ENCODE data around the gene MARS2. TPM values are rescaled to one million over a fixed set of nuclear protein-coding genes. Genes with fewer than 3 reads are reported as not detected.
"Not testable (repeated sequence)": the region's sequence is repeated elsewhere in the genome, so short reads cannot be mapped to it uniquely, and the experiment has no call there.

Gene MARS2
- total RNA-seq, 4 donors from 2014 or later, result 4.4 to 14.4 (median 7.9) TPM

DNA sequence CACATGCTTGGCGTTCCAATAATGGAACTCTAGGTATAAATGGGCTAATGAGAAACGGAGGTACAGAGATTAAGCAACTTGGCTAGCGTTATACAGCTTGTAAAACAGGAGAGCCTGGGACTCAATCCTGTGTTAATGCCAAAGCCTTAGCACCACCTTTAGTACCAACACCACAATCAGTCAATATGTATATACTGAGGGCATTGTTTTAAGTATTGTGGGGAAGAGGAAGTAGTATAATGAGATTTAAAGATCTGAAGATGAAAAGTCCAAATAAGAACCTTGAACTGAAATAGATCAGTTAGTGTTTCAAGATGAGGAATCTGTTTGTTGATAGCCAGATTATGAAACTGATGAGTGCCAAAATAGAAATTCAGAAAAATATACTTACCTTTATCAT lies 8.1 kb downstream of the MARS2 start:
- no peak for DNase-seq
- H3K36me3 ChIP-seq, result no peaks in the 10 kb centered on the region
- intact Hi-C loops (cut with DNase I; ENCODE audit: low total_unique reads) (no loop called here), in situ Hi-C loops (cut with MboI; ENCODE audit: low pct_ligation_motif_present in 1 of 4, low pct_unique_long_range_greater_than_20kb in 1 of 4, low sequenced_read_pairs in 3 of 4) (no loop called here)
- peaks cover 0 to 8% (median 6%) of the 10 kb centered on the region in 4 donors for H3K4me1 ChIP-seq
- TF ChIP-seq POLR2A (IDR thresholded peaks at IDR 0.05) (no peak), EP300 (IDR thresholded peaks at IDR 0.05; ENCODE audit: low read depth) (no peak), CTCF (IDR thresholded peaks at IDR 0.05) (no peak), POLR2AphosphoS5 (IDR thresholded peaks at IDR 0.05) (no peak)
- H3K27me3 ChIP-seq, result no peaks in the 10 kb centered on the region
- no peaks in the 10 kb centered on the region for H3K9me3 ChIP-seq
- H3K4me3 ChIP-seq, result no peak overlapping the region
- WGBS, 2 donors (ENCODE audit: low coverage in 1 of 2), result 45 to 62% methylated on average over 3 of the region's 3 CpGs
- H3K27ac ChIP-seq, result no peak overlapping the region

DNA sequence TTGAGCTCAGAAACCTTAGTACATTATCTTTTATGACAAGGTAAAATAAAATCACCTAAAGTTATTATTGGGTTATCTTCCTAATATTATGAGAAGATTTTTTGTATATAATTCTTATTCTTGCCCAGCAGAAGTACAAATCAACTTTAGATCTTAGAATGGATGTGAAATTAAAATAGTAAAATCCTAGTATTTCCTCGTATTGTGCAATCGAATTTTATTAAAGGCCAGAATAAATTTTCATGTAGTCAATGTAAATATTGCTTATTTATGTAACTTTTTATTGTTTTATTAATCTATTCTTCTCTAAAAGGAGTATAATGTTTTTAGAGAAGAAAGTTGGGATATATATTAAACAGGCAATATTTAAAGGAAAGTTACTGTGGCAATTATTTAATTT lies 12.7 kb downstream of the MARS2 start:
- H3K27me3 ChIP-seq, result no peaks in the 10 kb centered on the region
- H3K4me1 ChIP-seq, result no peaks in the 10 kb centered on the region
- no peaks in the 10 kb centered on the region for H3K9me3 ChIP-seq
- intact Hi-C loops (cut with DNase I; ENCODE audit: low total_unique reads), result no loop called here
- no peak overlapping the region for H3K27ac ChIP-seq
- in situ Hi-C loops (cut with MboI; ENCODE audit: low pct_ligation_motif_present in 1 of 4, low pct_unique_long_range_greater_than_20kb in 1 of 4, low sequenced_read_pairs in 3 of 4), result no loop called here
- WGBS, 2 donors (ENCODE audit: low coverage in 1 of 2), result 91 to 92% methylated on average over 2 of the region's 2 CpGs
- no peak for TF ChIP-seq POLR2AphosphoS5 (IDR thresholded peaks at IDR 0.05)
- TF ChIP-seq POLR2A (IDR thresholded peaks at IDR 0.05), result no peak
- no peak for TF ChIP-seq CTCF (IDR thresholded peaks at IDR 0.05)
- no peak for TF ChIP-seq EP300 (IDR thresholded peaks at IDR 0.05; ENCODE audit: low read depth)
- H3K36me3 ChIP-seq, result no peaks in the 10 kb centered on the region
- no peak overlapping the region for H3K4me3 ChIP-seq
- DNase-seq, result no peak

- Histone ChIP-seq H3K4me3 (no peak overlapping the region), H3K9me3 (peaks cover 0 to 6% of the 10 kb centered on the region in 2 donors), H3K27me3 (no peaks in the 10 kb centered on the region), H3K4me1 (no peaks in the 10 kb centered on the region), H3K36me3 (no peaks in the 10 kb centered on the region), H3K27ac (no peak overlapping the region)
- intact Hi-C loops (cut with DNase I; ENCODE audit: low total_unique reads), result no loop called here
- TF ChIP-seq POLR2A (IDR thresholded peaks at IDR 0.05), result no peak
- no peak for TF ChIP-seq EP300 (IDR thresholded peaks at IDR 0.05; ENCODE audit: low read depth)
- TF ChIP-seq POLR2AphosphoS5 (IDR thresholded peaks at IDR 0.05), result no peak
- TF ChIP-seq CTCF (IDR thresholded peaks at IDR 0.05), result no peak
- DNase-seq, result no peak
- in situ Hi-C loops (cut with MboI; ENCODE audit: low pct_ligation_motif_present in 1 of 4, low pct_unique_long_range_greater_than_20kb in 1 of 4, low sequenced_read_pairs in 3 of 4), result no loop called here
Measured at GRCh38 chr2:197727011-197727410, 21.8 kb downstream of the MARS2 start.

GRCh38 chr2:197728555-197729544 lies 23.7 kb downstream of the MARS2 start:
- 94% methylated on average over 32 of the region's 32 CpGs; no CpG with 5 or more reads in 1 of the 2 donors for WGBS, 2 donors (ENCODE audit: low coverage in 1 of 2)
- H3K9me3 ChIP-seq; in situ Hi-C loops (cut with MboI; ENCODE audit: low pct_ligation_motif_present in 1 of 4, low pct_unique_long_range_greater_than_20kb in 1 of 4, low sequenced_read_pairs in 3 of 4); H3K36me3 ChIP-seq; H3K27ac ChIP-seq; H3K4me3 ChIP-seq; intact Hi-C loops (cut with DNase I; ENCODE audit: low total_unique reads); H3K4me1 ChIP-seq; DNase-seq; H3K27me3 ChIP-seq: not testable (repeated sequence)
